Measurements from ENCODE around the gene MOB3C.

MOB3C gene

DNA sequence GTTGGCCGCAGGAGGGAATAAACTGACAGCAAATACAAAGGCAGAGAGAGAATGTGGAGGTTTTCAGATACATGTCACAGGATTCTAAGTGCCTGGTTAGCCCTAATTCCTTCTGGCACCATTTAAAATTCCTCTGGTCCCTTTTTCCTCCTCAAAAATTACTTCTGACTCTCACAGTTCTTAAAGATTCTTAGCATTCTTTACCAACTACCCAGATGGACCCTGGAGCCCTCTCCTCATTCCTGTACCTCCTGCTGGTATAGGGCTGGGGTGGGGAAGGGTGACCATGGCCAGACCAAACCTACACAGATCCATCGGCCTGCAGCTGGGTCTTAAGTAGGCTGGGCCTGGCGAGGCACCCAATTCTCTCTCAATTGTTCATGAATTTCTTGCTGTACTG, 19.8 kb downstream of the MOB3C start:
- Histone ChIP-seq H3K4me3 (ENCODE audit: low read length) (no peak overlapping the region), H3K9ac (ENCODE audit: low read length) (no peak overlapping the region), H3K4me1 (ENCODE audit: control insufficient read depth, insufficient read depth, low read length) (peaks cover 23% of the 10 kb centered on the region), H3K27ac (ENCODE audit: low read depth, low read length) (peak overlapping the region; percentile 37), H3K27me3 (ENCODE audit: control insufficient read depth, insufficient read depth, low read length) (no peaks in the 10 kb centered on the region), H3K36me3 (ENCODE audit: control insufficient read depth, insufficient read depth, low read length) (peaks cover 14% of the 10 kb centered on the region)

DNA sequence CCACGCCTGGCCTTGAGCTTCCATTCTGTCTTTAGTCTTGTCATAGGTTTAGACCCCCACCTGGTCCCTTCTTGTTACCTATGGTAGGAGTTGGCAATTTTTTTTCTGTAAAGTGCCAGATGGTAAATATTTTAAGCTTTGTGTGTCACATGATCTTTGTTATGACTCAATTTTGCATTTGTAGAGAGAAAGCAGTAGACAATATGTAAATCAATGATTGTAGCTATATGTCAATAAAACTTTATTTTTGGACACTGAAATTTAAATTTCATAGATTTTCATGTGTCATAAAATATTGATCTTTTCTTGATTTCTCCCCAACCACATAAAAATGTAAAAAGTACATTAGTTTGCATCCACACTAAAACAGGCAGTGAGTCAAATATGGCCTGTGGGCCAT, 20.6 kb downstream of the MOB3C start:
- Histone ChIP-seq H3K4me1 (ENCODE audit: control insufficient read depth, insufficient read depth, low read length) (peaks cover 23% of the 10 kb centered on the region), H3K27me3 (ENCODE audit: control insufficient read depth, insufficient read depth, low read length) (no peaks in the 10 kb centered on the region), H3K27ac (ENCODE audit: low read depth, low read length) (no peak overlapping the region), H3K4me3 (ENCODE audit: low read length) (no peak overlapping the region), H3K9ac (ENCODE audit: low read length) (no peak overlapping the region), H3K36me3 (ENCODE audit: control insufficient read depth, insufficient read depth, low read length) (peaks cover 18% of the 10 kb centered on the region)

DNA sequence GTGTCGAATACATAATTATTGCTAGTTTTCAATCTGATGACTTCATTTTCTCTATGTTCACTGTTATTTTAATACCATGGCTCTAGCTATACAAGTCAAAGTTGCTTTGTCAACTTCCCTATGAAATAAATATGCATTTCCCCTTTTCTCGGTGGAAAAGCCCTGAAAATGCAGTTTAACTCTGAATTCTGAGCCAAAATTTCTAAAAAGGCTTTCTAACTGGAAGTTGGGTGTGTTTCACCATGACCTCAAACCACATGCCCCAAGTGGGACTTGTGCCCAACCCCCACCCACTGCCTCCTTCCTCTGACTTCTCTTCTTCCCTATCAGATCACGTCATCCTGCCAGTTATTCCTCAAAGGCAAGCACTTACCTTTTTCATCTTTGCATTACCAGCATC, 21.5 kb downstream of the MOB3C start:
- H3K4me3 ChIP-seq (ENCODE audit: low read length): no peak overlapping the region
- H3K27me3 ChIP-seq (ENCODE audit: control insufficient read depth, insufficient read depth, low read length): no peaks in the 10 kb centered on the region
- peaks cover 21% of the 10 kb centered on the region for H3K36me3 ChIP-seq (ENCODE audit: control insufficient read depth, insufficient read depth, low read length)
- H3K27ac ChIP-seq (ENCODE audit: low read depth, low read length): peak overlapping the region; percentile 37
- peaks cover 23% of the 10 kb centered on the region for H3K4me1 ChIP-seq (ENCODE audit: control insufficient read depth, insufficient read depth, low read length)
- H3K9ac ChIP-seq (ENCODE audit: low read length): no peak overlapping the region

DNA sequence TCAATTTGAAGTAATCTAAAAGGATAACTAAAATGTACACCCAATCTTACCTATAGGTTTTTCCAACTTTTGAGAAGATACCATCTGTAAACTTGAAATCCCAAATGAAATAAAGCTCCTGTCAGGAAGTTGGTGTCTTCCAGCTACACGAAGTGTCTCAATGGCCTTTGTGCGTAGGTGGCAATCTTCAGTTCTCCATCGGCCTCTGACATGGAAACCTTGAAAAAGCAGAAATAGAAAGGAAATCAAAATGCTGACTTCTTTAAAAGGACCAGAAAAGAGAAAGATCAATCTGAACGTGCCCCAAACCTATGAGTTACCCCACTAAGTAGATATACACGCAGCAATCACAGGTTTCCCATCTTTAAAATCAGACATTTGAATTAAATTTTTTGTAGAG, 22.5 kb downstream of the MOB3C start:
- H3K27ac ChIP-seq (ENCODE audit: low read depth, low read length): no peak overlapping the region

DNA sequence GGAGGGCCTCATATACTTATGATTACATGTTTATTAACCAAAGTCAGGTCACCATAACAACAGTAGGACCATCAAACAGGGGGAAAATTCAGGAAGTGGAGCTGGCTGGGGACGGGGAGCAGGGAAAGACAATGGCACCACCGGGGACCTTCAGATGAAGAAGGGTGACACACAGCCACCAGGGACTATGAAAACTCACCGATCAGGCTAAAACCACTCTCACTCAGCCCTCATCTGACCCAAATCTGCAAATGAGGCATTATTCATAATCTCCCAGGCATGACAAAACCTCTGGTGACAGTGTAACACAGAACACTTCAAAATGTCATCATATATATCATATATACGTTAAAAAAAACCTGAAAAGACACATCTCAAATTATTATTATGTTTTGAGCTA, 23.8 kb downstream of the MOB3C start:
- Histone ChIP-seq H3K4me3 (ENCODE audit: low read length) (no peak overlapping the region), H3K27ac (ENCODE audit: low read depth, low read length) (no peak overlapping the region), H3K27me3 (ENCODE audit: control insufficient read depth, insufficient read depth, low read length) (no peaks in the 10 kb centered on the region), H3K4me1 (ENCODE audit: control insufficient read depth, insufficient read depth, low read length) (peaks cover 3% of the 10 kb centered on the region), H3K36me3 (ENCODE audit: control insufficient read depth, insufficient read depth, low read length) (peaks cover 31% of the 10 kb centered on the region), H3K9ac (ENCODE audit: low read length) (no peak overlapping the region)

More for the DNA sequence above, 22.5 kb downstream of the MOB3C start:
- Histone ChIP-seq H3K36me3 (ENCODE audit: control insufficient read depth, insufficient read depth, low read length) (peaks cover 28% of the 10 kb centered on the region), H3K27me3 (ENCODE audit: control insufficient read depth, insufficient read depth, low read length) (no peaks in the 10 kb centered on the region), H3K9ac (ENCODE audit: low read length) (no peak overlapping the region), H3K4me3 (ENCODE audit: low read length) (no peak overlapping the region), H3K4me1 (ENCODE audit: control insufficient read depth, insufficient read depth, low read length) (peaks cover 14% of the 10 kb centered on the region)

DNA sequence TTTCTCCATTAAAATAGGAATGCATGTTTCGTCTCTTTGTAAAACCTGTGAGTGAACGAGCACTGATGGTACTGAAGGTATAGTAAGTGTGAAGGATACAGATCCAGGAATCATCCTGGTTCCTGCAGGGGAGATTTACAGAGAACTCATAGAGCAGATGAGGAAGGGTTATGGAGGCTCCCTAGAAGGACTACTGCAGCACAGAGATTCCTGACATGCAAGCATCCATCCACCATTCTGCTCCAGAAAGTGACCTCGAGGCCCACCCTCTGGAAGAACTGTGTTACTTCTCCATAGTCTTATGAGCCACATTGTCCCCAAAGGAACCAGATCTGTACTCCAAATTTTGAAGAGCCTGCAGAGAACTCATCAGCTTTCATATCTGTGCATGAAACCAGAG, 27.1 kb downstream of the MOB3C start:
- Histone ChIP-seq H3K27me3 (ENCODE audit: control insufficient read depth, insufficient read depth, low read length) (no peaks in the 10 kb centered on the region), H3K27ac (ENCODE audit: low read depth, low read length) (no peak overlapping the region), H3K9ac (ENCODE audit: low read length) (no peak overlapping the region), H3K36me3 (ENCODE audit: control insufficient read depth, insufficient read depth, low read length) (peaks cover 35% of the 10 kb centered on the region), H3K4me1 (ENCODE audit: control insufficient read depth, insufficient read depth, low read length) (no peaks in the 10 kb centered on the region), H3K4me3 (ENCODE audit: low read length) (no peak overlapping the region)

DNA sequence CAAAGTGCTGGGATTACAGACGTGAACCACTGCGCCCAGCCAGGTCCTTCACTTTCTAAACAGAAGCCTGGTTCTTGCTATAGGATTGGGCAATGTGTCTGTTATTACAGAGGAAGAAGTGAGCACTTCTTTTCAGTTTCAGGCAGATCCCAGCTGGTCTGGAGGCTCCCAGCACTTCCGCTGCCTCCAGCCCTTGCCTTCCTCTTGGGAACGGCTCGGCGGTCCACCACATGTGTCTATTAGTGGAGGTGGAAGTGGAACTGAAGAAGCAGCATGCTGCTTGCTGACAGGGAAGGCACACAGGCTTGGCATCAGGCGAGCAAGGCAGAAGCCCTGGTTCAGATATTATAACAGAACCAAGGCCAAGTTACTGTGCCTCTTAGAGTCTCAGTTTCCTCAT, 29.5 kb downstream of the MOB3C start:
- Histone ChIP-seq H3K4me1 (ENCODE audit: control insufficient read depth, insufficient read depth, low read length) (no peaks in the 10 kb centered on the region), H3K27me3 (ENCODE audit: control insufficient read depth, insufficient read depth, low read length) (no peaks in the 10 kb centered on the region), H3K27ac (ENCODE audit: low read depth, low read length) (no peak overlapping the region), H3K36me3 (ENCODE audit: control insufficient read depth, insufficient read depth, low read length) (peaks cover 31% of the 10 kb centered on the region), H3K4me3 (ENCODE audit: low read length) (no peak overlapping the region), H3K9ac (ENCODE audit: low read length) (no peak overlapping the region)

DNA sequence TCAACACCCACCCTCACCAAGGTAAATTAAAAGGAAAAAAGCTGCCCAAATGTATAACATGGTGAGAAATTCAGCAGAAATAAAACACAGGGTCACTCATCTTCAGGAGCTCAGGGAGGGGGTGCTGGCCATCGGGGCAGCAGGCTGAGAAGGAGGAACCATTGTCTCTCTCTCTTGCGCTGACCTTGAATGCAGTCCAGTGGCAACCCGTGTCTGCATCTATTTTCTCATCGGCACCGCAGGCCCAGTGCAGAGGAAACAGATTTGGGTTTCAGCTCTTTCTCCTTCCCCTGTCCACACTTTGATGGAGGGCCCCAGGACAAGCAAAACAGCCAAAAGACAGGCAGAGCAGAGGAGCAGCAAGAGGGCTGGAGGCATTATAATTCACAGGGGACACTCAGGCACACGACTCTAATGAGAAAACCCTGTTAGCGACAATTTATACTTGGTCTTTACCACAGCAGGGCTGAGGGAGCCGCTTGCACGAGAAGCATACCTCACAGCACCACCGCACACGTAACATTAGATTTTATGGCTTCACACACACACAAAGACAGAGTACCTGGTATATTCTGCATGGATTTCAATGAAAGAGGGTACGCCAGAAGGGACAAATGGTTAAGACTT, 31.2 kb downstream of the MOB3C start:
- Histone ChIP-seq H3K4me3 (ENCODE audit: low read length) (no peak overlapping the region), H3K4me1 (ENCODE audit: control insufficient read depth, insufficient read depth, low read length) (no peaks in the 10 kb centered on the region), H3K27ac (ENCODE audit: low read depth, low read length) (no peak overlapping the region), H3K36me3 (ENCODE audit: control insufficient read depth, insufficient read depth, low read length) (peaks cover 28% of the 10 kb centered on the region), H3K9ac (ENCODE audit: low read length) (no peak overlapping the region), H3K27me3 (ENCODE audit: control insufficient read depth, insufficient read depth, low read length) (no peaks in the 10 kb centered on the region)

DNA sequence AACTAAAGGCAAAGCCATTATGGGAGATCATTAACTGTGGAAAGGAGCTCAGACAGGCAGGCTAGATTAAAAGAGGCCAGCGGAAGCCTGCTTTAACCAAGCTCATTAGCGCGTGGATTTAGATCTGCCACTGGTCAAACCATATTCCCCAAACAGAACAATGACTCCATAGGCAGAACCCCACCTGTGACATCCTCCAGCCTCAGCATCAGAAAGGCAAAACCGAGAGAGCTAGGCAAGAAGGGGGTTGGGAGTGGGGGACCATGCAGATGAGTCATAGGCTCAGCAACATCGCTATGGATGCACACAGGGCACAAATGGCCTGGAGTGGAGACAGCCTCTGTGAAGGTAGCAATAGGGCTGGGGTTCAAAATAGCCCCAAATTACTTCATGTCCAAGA, 33.1 kb downstream of the MOB3C start:
- H3K27me3 ChIP-seq (ENCODE audit: control insufficient read depth, insufficient read depth, low read length): no peaks in the 10 kb centered on the region
- H3K4me1 ChIP-seq (ENCODE audit: control insufficient read depth, insufficient read depth, low read length): no peaks in the 10 kb centered on the region
- no peak overlapping the region for H3K4me3 ChIP-seq (ENCODE audit: low read length)
- H3K27ac ChIP-seq (ENCODE audit: low read depth, low read length): no peak overlapping the region
- H3K9ac ChIP-seq (ENCODE audit: low read length): no peak overlapping the region
- H3K36me3 ChIP-seq (ENCODE audit: control insufficient read depth, insufficient read depth, low read length): peaks cover 30% of the 10 kb centered on the region

DNA sequence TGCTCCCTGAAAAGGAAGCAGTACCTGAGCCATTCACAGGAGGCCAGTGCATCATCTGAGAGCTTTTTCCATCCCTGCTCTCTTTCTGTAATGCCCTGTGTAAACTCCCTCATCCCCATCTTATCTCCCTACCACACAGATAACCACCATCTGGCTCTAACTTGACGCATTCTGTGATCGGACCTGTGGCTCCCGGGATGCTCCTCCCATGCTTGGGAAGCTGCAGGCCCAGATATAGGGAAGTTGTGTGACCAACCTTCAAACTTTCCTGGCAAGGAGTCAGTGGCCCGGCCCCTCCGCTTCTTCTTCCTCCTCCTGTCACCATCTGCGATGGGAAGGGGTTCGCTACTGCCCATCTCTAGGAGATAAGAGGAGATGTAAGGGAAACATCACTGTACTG, 33.6 kb downstream of the MOB3C start:
- Histone ChIP-seq H3K4me1 (ENCODE audit: control insufficient read depth, insufficient read depth, low read length) (no peaks in the 10 kb centered on the region), H3K27me3 (ENCODE audit: control insufficient read depth, insufficient read depth, low read length) (no peaks in the 10 kb centered on the region), H3K36me3 (ENCODE audit: control insufficient read depth, insufficient read depth, low read length) (peaks cover 30% of the 10 kb centered on the region), H3K9ac (ENCODE audit: low read length) (no peak overlapping the region), H3K4me3 (ENCODE audit: low read length) (no peak overlapping the region), H3K27ac (ENCODE audit: low read depth, low read length) (no peak overlapping the region)

DNA sequence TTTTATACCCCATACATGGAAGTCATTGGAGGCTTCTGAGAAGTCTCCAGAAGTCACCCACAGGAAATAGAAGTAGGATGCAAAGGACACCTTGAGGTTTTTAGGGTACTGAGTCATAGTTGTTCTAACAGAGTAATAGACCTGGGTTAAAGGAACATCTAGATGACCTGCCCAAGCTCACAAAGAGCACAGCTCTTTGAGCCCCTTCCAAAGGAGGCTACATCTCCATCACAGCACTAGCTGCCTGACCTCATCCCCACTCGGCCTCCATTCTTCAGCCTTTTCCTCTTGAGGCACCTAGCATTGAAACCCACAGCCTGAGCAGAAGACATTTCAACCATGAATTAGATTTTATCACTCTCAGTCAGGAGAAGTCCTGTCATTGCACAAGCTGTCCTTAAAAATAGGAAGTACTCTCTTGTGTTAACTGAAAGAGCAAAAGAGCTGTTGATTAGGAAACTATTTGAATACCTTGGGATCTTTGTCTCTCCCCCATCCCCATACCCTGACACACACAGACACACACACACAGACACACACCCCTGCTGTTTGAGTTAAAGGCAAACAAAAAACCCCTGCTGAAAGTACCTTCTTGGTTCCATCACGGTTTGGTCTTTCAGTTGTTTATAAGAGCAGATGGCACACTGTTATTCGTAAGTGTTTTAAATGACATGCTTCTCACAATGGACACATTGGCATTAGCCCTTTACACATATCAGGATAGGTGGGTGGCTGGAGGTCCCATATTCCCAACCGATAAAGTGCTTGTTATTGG, 34.7 kb downstream of the MOB3C start:
- no peak overlapping the region for H3K9ac ChIP-seq (ENCODE audit: low read length)
- no peak overlapping the region for H3K27ac ChIP-seq (ENCODE audit: low read depth, low read length)
- no peaks in the 10 kb centered on the region for H3K27me3 ChIP-seq (ENCODE audit: control insufficient read depth, insufficient read depth, low read length)
- H3K36me3 ChIP-seq (ENCODE audit: control insufficient read depth, insufficient read depth, low read length): peaks cover 36% of the 10 kb centered on the region
- no peaks in the 10 kb centered on the region for H3K4me1 ChIP-seq (ENCODE audit: control insufficient read depth, insufficient read depth, low read length)
- H3K4me3 ChIP-seq (ENCODE audit: low read length): no peak overlapping the region

DNA sequence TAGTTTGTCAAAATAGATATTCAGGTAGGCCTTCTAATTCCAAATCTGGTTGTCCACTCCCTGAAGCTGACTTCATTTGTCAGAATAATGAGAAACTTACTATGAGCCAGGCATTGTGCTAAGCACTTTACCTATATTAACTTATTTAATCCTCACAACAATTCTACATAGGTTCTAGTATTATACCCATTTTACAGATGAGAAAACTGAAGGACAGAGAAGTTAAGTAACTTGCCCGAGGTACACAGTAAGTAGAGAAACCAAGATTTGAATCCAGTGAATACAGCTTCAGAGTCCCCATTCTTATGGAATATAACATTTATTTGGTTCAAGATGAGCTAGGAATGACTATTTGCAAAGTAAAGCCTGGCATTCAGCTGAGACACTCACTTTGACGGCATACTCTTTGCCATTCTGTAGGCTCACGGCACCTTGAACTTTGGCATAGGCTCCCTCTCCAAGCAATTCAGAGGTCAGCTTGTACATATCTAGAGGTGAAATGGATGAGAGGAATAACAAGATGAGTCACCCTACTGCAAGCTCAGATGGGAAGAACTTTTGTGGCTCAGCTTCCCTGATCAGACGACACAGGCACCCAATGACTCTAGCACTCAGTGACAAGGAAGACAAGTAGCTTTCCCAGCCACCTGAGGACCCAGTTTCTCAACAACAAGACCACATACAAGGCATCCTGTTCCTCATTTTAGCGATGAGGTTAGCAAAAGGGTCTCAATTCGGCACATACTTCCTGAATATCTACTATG, 36.3 kb downstream of the MOB3C start:
- H3K9ac ChIP-seq (ENCODE audit: low read length): no peak overlapping the region
- no peak overlapping the region for H3K4me3 ChIP-seq (ENCODE audit: low read length)
- peaks cover 33% of the 10 kb centered on the region for H3K36me3 ChIP-seq (ENCODE audit: control insufficient read depth, insufficient read depth, low read length)
- H3K4me1 ChIP-seq (ENCODE audit: control insufficient read depth, insufficient read depth, low read length): no peaks in the 10 kb centered on the region
- no peaks in the 10 kb centered on the region for H3K27me3 ChIP-seq (ENCODE audit: control insufficient read depth, insufficient read depth, low read length)
- no peak overlapping the region for H3K27ac ChIP-seq (ENCODE audit: low read depth, low read length)

Measured in rectal smooth muscle tissue (tissue), 1 donor.